ENCODE data around the gene CLIC1.

CLIC1 gene

GRCh38 chr6:31723245-31723979 is 12.9 kb downstream of the CLIC1 start, which contains the start of gene MPIG6B:
Gene MPIG6B (plus strand): TSS chr6:31723373. CDS start chr6:31723384, 11 bp downstream.
- H3K9me3 ChIP-seq (ENCODE audit: insufficient read depth, low read depth, low read length), result no peaks in the 10 kb centered on the region
- H3K9me2 ChIP-seq (replicated peaks; ENCODE audit: low read depth, low read length), result no peaks in the 10 kb centered on the region
- H3K36me3 ChIP-seq (ENCODE audit: insufficient read depth, low read length), result peaks cover 7% of the 10 kb centered on the region; the same call in 1 of the 2 replicates
- peaks cover 4% of the 10 kb centered on the region; the same call in 1 of the 2 replicates for H3F3A ChIP-seq (ENCODE audit: low read depth)
- peaks cover 17% of the 10 kb centered on the region; the same call in 1 of the 2 replicates for H3K79me2 ChIP-seq (ENCODE audit: insufficient read depth, low read length)
- no peak within 1 kb of the TSS for H3K4me3 ChIP-seq (ENCODE audit: low read length, poor library complexity, severe bottlenecking)
- no peak within 1 kb of the TSS for H2AFZ ChIP-seq (ENCODE audit: low read length)
- H3K27me3 ChIP-seq (ENCODE audit: insufficient read depth, low read length, poor library complexity, severe bottlenecking), result no peaks in the 10 kb centered on the region
- peaks cover 5% of the 10 kb centered on the region for H4K20me1 ChIP-seq (ENCODE audit: insufficient read depth, low read length, poor library complexity, severe bottlenecking)
- no peak within 1 kb of the TSS for H3K9ac ChIP-seq (ENCODE audit: low read depth, low read length, poor library complexity, severe bottlenecking)
- peaks cover 21% of the 10 kb centered on the region for H3K4me1 ChIP-seq (ENCODE audit: insufficient read depth, low read length, poor library complexity, severe bottlenecking)
- H3K4me2 ChIP-seq (ENCODE audit: low read depth, low read length, poor library complexity, severe bottlenecking), result no peak within 1 kb of the TSS
- no peak for TF ChIP-seq EZH2phosphoT487 (IDR thresholded peaks at IDR 0.05; ENCODE audit: borderline replicate concordance)
- TF ChIP-seq, protein P1, sequence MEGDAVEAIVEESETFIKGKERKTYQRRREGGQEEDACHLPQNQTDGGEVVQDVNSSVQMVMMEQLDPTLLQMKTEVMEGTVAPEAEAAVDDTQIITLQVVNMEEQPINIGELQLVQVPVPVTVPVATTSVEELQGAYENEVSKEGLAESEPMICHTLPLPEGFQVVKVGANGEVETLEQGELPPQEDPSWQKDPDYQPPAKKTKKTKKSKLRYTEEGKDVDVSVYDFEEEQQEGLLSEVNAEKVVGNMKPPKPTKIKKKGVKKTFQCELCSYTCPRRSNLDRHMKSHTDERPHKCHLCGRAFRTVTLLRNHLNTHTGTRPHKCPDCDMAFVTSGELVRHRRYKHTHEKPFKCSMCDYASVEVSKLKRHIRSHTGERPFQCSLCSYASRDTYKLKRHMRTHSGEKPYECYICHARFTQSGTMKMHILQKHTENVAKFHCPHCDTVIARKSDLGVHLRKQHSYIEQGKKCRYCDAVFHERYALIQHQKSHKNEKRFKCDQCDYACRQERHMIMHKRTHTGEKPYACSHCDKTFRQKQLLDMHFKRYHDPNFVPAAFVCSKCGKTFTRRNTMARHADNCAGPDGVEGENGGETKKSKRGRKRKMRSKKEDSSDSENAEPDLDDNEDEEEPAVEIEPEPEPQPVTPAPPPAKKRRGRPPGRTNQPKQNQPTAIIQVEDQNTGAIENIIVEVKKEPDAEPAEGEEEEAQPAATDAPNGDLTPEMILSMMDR (conservative IDR thresholded peaks at IDR 0.05; ENCODE audit: low read length), result no peak

- TF ChIP-seq, protein P1 (conservative IDR thresholded peaks at IDR 0.05; ENCODE audit: low read length), result no peak
- no peak for TF ChIP-seq EZH2phosphoT487 (IDR thresholded peaks at IDR 0.05; ENCODE audit: borderline replicate concordance)
- Histone ChIP-seq H4K20me1 (ENCODE audit: insufficient read depth, low read length, poor library complexity, severe bottlenecking) (no peaks in the 10 kb centered on the region), H2AFZ (ENCODE audit: low read length) (no peak overlapping the region), H3F3A (ENCODE audit: low read depth) (peaks cover 4% of the 10 kb centered on the region; the same call in 1 of the 2 replicates), H3K9me3 (ENCODE audit: insufficient read depth, low read depth, low read length) (no peaks in the 10 kb centered on the region), H3K9me2 (replicated peaks; ENCODE audit: low read depth, low read length) (no peaks in the 10 kb centered on the region), H3K4me1 (ENCODE audit: insufficient read depth, low read length, poor library complexity, severe bottlenecking) (peaks cover 20% of the 10 kb centered on the region), H3K4me3 (ENCODE audit: low read length, poor library complexity, severe bottlenecking) (no peak overlapping the region), H3K36me3 (ENCODE audit: insufficient read depth, low read length) (peaks cover 3% of the 10 kb centered on the region; the same call in 1 of the 2 replicates), H3K79me2 (ENCODE audit: insufficient read depth, low read length) (peaks cover 6% of the 10 kb centered on the region; the same call in 1 of the 2 replicates), H3K27me3 (ENCODE audit: insufficient read depth, low read length, poor library complexity, severe bottlenecking) (no peaks in the 10 kb centered on the region), H3K9ac (ENCODE audit: low read depth, low read length, poor library complexity, severe bottlenecking) (no peak overlapping the region), H3K4me2 (ENCODE audit: low read depth, low read length, poor library complexity, severe bottlenecking) (no peak overlapping the region)
Measured at GRCh38 chr6:31722173-31722572, 14.2 kb downstream of the CLIC1 start.

DNA sequence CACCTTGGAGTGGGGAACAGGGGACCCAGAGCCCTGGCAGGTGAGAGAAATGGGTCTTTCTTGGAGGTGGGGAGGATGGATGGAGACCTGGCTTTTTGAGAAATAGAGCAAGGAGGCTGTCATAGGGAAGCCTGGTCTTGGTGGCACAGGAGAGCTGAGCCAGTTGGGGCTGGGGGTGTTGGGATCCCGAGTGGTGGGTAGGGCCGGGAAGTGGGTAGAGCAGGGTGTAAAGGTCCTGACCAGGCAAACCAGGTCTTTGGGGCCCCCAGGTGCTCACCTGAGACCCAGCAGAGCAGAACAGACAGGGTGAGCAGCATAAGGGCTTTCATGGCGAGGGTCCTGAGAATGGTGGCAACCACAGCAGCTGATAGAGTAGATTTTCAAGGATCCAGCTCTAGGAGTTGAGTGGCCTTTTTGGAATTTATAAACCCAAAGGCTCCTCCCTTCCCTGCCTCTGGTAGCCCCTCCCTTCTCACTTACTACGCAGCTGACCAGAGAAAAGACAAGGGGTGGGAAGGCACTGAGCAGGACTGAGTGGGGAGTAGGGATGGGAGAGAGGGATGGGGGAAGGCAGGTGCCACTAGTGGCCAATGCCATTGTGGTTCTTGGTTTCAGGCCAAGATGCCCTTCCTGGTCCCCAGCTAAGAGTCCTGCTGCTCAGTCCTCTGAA is 14.8 kb downstream of the CLIC1 start, which contains the start of gene LY6G6C:
LY6G6C (minus strand) TSS at position 396 of the 670 bp plus-strand sequence; CDS start at position 329, 67 bp downstream.
- Histone ChIP-seq H3K36me3 (ENCODE audit: insufficient read depth, low read length) (no peaks in the 10 kb centered on the region; the same call in 1 of the 2 replicates), H3K27me3 (ENCODE audit: insufficient read depth, low read length, poor library complexity, severe bottlenecking) (no peaks in the 10 kb centered on the region), H3K4me2 (ENCODE audit: low read depth, low read length, poor library complexity, severe bottlenecking) (no peak within 1 kb of the TSS), H3K9ac (ENCODE audit: low read depth, low read length, poor library complexity, severe bottlenecking) (no peak within 1 kb of the TSS), H4K20me1 (ENCODE audit: insufficient read depth, low read length, poor library complexity, severe bottlenecking) (no peaks in the 10 kb centered on the region), H2AFZ (ENCODE audit: low read length) (no peak within 1 kb of the TSS), H3K9me3 (ENCODE audit: insufficient read depth, low read depth, low read length) (no peaks in the 10 kb centered on the region), H3K9me2 (replicated peaks; ENCODE audit: low read depth, low read length) (no peaks in the 10 kb centered on the region), H3K4me1 (ENCODE audit: insufficient read depth, low read length, poor library complexity, severe bottlenecking) (peaks cover 14% of the 10 kb centered on the region), H3F3A (ENCODE audit: low read depth) (peaks cover 4% of the 10 kb centered on the region; the same call in 1 of the 2 replicates), H3K4me3 (ENCODE audit: low read length, poor library complexity, severe bottlenecking) (no peak within 1 kb of the TSS), H3K79me2 (ENCODE audit: insufficient read depth, low read length) (no peaks in the 10 kb centered on the region)
- TF ChIP-seq EZH2phosphoT487 (IDR thresholded peaks at IDR 0.05; ENCODE audit: borderline replicate concordance), result no peak
- TF ChIP-seq, protein P1 (conservative IDR thresholded peaks at IDR 0.05; ENCODE audit: low read length), result no peak

All from Loucy (cell line).